Activated CD8-positive, alpha-beta memory T cell treated with anti-CD3 and anti-CD28 coated beads, Interleukin-2, amount 50 U/mL, for 24 hours (primary cell): ENCODE results near the gene TTC16.

ENCODE experiments used
- DNase-seq: peaks from one replicate; pipeline ENCODE4 v3.0.0-alpha.2; 2020; ENCODE audit errors: extremely low read depth

TTC16 gene

DNA sequence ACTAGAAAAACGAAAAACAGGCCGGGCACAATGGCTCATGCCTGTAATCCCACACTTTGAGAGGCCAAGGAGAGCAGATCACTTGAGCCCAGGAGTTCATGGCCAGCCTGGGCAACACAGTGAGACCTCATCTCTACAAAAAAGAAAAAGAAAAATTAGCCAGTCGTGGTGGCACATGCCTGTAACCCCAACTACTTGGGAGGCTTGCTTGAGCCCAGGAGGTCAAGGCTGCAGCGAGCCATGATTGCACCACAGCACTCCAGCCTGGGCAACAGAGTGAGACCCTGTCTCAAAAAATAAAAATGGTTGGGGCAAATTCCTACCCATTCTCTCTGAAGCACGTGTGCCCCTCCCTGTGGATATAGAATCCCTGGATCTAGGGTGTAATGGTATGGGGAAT lies 17.5 kb upstream of the TTC16 start:
- DNase-seq = no peak

DNA sequence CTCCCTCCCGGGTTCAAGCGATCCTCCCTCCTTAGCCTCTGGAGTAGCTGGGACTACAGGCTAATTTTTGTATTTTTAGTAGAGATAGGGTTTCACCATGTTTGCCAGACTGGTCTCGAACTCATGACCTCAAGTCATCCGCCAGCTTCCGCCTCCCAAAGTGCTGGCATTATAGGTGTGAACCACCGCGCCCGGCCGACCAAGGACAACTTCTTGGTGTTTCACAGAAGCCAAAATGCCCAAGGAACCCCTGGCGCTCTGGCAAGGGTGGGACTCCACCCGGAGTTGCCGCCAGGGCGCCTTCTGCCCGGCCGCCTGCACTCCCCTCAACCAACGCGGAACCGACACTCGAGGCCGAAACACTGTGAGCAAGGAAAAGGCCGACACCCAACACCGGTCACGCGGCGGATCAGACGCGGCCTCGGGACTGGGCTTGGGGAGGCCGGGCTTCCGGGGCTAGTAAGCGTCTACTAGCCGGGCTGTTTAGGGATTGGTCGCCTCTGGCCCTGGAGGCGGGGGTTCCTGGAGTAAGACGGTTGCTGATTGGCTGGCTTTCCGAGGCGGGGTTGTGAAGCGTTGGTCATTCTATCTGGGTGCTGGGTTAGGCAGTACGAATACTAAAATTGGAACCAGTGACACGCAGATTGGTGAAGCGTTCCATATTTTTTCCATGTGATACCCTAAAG lies 16.8 kb upstream of the TTC16 start:
- DNase-seq = peak; percentile 79

DNA sequence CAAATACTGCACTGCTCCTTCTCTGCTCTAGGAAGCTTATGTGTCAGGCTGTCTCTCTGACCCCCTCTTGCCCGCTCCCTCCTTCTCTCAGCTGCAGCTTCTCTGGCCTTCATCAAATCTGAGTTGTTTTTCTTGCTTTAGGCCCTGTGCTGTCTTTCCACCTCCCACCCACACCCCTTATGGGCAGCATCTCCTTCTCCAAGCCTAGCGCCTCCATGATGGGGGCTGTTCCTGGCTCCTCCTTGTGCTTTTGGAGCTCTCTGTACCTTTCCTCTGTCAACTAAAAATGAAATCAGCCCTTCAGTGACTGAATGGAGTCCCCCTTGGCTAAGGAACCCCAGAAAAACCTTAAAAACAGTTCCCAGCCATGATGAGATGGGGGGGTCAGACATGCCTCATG lies 15.7 kb upstream of the TTC16 start:
- no peak for DNase-seq

DNA sequence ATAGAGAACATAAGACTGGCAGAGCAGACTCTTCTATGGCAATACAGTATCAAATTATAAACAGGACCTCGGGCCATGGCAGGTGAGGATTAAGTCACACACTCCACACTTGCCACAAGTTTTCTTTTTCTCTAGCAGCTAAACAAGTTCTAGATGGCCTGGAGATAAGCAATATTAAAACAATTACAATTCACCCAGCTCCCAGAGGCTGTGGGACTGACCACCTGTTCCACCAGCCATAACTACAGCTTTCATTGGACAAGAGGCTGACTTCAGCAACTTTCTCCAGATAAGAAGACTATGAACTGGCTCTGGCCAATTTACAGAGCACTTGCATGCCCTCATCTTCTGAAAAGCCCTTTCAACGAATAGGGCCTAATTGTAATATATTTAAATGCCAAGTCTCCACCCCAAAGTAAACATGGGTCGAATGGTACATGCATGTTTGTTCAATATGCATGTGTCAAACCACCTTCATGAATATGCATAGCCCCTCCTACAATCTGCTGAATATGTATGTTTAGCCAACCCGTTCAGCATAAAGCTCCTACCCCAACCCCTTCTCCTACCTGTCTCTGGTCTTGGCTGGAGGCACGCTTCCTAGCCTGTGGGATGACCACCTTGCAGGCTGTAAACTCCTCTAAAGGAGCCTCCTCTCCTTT lies 15.2 kb upstream of the TTC16 start:
- DNase-seq = no peak

DNA sequence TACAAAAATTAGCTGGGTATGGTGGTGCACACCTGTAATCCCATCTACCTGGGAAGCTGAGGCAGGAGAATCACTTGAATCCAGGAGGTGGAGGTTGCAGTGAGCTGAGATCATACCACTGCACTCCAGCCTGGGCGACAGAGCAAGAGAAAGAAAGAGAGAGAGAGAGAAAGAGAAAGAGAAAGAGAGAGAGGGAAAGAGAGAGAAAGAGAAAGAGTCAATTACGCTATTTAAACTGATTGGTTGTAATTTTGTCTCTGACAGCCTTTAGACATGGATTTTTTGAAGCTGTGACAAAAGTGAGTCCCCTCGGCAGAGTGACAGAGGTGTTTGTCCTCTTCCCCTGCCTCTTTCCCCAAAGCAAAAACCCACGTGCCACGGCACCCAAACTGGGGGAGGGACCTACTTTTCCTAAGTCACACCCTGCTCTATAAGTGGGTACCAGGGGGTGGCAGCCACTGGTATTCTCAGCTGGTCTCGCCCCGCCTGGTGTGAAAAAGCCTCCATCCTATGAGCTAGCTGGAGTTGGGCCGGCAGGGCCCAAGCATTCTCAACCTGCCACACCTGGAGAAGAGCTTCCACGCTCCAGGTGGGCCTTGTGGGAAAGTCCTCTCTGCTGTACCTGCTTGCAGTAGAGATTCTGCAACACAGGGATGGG lies 12.5 kb upstream of the TTC16 start:
- no peak for DNase-seq

DNA sequence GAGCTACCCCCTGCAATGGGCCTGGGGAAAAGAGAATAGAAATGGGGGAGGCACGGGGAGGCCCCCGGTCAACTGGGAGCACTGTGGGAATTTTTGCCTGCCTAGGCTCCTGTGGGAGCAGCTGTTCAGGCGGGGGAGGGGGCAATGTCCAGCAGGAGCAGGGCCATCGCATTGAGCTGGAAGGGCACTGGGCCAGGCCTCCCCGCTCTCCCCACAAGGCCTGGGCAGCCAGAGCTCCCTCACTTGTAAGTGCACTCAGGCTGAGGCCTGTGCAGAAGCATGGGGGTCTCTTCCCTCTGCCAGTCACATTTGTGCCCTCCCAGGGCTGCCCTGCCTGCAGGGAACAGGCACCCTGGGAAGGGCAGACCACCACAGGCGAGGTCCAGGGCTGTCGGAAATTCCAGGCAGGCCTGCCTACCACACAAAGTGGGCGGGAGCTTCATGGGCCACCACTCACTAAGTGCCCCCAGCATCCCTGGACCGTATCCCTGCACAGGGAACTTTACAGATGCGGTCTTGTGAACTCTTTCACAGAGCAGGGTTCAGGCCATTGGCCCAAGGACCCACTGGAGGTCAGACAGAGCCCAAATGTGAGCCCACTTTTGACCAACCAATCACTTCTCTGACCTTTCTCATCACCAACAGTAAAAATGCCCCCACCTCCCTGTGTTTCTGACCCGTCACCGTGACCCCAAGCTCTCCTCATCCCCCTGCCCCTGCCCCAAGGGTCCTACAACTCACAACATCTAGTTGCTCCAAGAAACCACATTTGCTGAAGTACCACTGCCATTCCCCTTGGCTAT lies 10.1 kb upstream of the TTC16 start:
- no peak for DNase-seq

DNA sequence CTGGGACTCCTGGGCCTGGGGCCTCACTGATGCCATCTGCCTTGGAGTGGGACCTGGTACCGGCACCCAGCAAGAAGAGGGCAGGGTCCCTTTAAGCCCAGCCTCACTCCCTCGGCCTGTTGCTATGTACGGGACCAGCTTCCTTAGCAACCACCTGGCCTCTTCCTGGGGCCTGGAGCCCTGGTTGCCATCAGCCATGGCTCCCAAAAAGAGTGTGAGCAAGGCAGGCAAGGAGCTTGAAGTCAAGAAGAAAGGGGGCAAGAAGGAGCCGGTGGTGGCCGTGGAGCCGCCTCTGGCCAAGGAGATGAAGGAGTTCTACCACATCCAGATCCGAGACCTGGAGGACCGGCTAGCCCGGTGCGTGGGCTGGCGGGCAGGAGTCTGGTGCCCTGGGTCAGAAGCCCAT lies 9.0 kb upstream of the TTC16 start, which contains the start of gene CFAP157:
TSS of gene CFAP157 (plus strand) at position 153 of the 406 bp plus-strand sequence. CDS start at position 197, 44 bp downstream.
- DNase-seq = no peak

DNA sequence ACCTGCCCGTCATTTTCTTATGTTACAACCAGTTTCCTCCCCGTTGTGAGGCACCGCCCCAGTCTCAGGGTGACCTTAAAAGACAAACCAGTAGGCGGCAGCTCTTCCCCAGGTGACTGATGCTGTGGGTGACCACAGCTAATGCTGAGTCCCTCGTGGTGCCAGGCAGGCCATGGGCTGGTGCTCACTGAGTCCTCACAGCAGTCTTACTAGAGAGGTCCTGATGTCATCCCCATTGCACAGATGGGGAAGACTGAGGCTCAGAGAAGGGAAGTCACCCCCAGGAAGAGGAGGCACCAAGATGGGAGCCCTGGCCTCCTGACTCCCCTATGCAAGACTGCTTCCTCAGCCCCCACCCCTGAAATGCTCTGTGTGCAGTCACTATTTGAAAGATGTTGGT lies 8.1 kb upstream of the TTC16 start:
- DNase-seq = no peak

DNA sequence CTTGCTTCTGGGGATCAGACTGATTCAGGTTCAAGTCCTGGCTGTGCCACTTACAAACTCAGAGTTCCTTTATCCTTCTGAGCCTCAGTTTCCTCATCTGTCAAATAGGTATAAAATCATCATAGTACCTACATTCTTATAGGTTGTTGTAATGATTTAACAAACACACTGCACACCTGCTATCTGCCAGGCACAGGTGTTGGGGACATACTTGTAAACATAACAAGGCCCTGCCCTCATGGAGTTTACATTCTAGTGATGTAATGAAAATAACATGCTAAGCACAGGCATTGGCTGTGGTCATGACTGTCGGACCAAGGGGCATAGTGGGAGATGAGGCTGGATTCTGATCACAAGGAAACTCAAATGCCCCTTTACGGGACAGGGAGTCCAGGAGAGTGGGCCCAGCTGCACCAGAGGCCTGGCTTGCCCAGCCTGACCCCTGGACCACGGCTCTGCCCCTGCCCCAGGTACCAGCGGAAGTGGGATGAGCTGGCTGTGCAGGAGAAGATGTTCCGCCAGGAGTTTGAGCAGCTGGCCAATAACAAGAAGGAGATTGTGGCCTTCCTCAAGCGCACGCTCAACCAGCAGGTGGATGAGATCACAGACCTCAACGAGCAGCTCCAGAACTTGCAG lies 6.8 kb upstream of the TTC16 start:
- DNase-seq = no peak

DNA sequence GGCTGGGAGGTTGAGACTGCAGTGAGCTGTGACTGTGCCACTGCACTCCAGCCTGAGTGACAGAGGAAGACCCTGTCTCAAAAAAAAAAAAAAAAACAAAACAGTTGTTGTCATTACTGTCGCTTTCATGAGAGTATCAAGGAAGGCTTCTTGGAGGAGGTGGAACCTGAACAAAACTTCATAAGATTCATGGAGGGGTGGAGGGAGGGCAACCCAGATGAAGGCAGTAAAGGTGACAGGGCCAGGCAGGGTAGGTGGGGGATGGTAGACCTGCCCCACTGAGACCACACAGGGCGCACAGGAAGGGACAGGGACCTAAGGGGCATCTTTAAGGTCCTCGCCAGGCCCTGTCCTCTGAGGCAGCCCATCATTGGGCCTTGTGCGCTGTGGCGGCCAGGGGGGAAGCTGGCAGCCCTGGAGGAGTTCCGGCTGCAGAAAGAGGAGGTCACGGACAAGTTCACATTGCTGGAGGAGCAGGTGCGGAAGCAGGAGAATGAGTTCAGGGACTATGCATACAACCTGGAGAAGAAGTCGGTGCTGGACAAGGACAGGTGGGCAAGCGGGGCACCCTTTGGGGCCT lies 5.6 kb upstream of the TTC16 start:
- no peak for DNase-seq

DNA sequence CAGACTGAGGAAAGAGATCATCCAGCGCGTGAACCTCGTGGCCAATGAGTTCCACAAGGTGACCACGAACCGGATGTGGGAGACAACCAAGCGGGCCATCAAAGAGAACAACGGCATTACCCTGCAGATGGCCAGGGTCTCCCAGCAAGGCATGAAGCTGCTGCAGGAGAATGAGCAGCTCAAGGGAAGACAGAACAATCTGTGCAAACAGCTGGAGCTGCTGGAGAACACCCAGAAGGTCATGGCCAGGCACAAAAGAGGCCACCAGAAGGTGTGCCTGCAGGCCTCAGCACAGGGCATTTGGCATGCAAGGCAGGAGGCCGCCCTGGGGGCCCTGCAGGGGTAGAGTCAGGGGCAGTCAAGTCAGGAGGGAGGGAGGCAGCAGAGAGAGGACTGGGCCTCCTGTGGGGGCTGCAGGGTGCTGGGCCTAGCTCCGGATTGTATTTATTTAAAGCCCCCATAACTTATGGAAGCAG lies 4.6 kb upstream of the TTC16 start:
- no peak for DNase-seq

DNA sequence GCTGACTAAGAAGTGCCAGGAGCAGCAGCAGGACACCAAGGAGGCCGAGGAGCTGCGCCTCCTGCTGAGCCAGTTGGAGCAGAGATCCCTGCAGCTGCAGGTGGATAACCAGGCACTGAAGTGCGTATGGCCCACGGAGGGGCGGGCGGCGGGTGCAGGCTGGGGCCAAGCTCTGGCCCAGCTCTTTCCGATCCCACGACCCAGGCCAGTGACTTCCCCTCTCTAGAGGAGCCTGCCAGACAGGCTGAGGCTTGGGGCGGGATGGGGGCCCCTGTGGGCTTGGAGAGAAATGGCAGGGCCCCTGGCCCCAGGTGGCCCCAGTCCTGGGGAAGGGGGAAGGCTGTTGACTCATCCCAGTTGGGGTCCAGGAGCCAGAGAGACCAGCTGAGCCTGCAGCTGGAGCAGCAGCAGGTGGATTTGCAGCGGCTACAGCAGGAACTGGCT lies 4.0 kb upstream of the TTC16 start:
- no peak for DNase-seq

DNA sequence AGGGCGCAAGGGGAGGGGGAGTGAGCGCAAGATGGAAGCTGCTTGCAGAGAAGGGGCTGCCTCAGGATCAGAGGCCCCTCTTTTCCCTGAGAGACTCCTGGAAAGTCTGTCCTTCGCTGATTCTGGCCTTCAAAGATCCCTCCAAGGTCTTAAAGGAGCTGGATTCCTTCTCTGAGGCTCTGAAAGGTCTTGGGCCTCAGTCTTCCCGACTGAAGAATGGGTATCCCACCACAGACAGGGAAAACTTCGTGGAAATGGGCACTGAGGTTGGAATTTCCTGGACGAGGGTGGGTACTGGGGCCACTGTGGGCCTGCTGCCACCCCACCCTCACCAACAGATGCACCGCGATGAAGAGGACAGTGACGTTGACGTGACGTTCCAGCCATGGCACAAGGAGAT lies 3.5 kb upstream of the TTC16 start:
- DNase-seq = no peak

DNA sequence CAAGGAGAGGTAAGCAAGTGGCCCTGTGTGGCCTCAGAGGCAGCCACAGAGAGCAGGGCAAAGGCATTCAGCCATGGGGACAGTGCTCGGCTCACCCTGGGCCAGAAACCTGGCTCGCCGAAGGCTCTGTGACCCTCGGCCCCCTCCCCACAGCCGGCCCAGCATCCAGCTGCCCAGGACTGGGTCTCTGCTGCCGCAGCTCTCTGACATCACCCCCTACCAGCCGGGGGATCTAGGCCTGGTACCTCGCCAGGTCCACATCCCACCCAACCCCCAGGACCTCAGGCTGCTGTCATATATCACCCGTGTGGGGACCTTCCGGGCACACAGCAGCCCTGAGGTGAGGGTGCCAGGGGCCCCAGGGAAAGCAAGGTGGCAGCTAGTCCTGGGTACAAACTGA lies 3.0 kb upstream of the TTC16 start:
- no peak for DNase-seq

DNA sequence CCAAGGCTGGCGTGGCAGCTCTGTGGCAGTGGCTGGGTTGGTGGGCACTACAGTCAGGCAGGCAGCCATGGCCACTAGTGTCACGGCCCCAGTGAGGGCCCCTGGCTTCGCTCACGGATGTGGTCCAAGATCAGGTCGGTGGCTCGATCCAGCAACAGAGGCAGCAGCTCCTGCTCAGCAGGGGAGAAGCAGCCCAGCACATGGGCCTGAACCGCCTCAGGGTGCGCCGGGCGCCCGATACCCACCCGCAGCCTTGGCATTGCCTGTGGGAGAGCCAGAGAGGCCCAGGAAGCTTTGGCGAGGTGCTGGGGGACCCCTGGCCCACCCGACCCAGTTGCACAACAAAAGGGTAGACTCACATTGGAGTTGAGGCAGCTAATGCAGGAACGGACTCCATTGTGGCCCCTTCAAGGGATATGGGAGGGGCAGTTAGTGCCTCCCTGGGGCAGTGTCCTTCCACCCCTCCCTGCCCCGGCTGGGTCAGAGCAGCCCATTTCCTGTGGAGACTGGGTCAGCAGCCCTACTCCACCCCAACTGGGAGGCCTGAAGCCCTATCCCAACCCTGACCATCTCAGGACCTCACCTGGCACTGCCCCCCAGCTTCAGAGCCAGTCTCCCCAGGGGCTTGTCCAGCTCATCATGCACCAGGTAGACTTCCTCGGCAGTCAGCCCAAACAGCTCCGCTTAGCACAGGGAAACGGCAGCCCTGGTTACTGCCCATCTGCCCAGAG lies 1.7 kb upstream of the TTC16 start:
- no peak for DNase-seq

DNA sequence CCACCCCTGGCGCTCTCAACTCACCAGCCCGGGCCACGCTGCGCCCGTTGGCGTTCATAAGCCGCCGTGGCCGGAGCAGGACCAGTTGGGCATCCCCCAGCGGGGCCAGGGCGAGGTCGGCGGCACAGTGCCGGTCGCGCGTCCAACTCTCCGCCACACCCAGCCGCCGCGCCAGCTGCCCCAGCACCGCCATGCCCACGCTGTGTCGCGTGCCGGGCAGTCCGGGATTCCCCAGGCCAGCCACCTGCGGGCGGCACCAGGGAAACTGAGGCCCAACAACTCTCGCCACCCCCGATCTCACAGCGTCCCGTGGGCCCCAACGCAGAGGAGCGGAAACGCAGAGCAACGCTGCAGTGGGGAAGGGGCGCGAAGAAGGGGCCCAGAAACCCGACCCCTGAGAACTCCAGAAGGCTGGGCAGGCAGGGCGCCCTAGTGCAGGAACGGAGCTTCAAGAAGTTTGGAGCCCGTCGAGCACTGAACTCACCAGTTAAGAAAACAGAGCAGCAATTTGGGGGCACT lies 869 bp upstream of the TTC16 start:
- DNase-seq = no peak

DNA sequence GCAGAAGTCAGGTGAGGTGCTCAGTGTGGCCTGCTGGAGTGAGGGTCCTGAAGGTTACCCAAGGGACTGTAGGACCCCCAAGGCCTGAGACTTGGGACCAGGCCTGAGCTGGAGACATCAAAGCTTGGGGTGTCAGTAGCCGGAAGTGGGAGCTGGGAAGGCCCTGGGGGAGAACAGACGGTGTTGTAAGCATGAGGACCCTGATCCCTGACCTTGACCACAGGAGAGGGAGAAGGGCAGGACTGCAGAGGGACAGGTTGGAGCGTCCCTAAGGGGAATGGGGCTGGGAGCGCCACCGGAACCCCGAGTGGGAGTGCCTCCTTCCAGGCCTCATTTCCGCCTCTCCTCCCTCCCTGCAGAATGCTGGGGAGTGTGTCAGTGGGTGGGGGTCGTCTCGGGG lies 533 bp downstream of the TTC16 start:
- DNase-seq = no peak

DNA sequence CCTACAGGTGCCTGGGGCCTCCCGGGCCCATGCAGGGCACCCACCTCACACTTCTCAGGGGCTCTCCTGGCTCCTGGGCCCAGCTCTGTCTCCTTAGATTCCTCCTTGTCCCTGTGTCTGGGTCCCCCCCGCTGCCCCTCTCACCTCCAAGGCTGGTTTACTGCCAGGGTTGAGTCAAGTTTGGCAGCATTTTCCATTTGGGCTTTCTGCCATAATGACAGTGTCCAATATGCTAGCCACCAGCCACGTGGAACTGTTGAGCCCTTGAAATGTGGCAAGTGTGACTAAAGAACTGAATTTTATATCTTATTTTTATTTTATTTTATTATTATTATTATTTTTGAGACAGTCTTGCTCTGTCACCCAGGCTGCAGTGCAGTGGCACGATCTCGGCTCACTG lies 1.9 kb downstream of the TTC16 start:
- DNase-seq = no peak

DNA sequence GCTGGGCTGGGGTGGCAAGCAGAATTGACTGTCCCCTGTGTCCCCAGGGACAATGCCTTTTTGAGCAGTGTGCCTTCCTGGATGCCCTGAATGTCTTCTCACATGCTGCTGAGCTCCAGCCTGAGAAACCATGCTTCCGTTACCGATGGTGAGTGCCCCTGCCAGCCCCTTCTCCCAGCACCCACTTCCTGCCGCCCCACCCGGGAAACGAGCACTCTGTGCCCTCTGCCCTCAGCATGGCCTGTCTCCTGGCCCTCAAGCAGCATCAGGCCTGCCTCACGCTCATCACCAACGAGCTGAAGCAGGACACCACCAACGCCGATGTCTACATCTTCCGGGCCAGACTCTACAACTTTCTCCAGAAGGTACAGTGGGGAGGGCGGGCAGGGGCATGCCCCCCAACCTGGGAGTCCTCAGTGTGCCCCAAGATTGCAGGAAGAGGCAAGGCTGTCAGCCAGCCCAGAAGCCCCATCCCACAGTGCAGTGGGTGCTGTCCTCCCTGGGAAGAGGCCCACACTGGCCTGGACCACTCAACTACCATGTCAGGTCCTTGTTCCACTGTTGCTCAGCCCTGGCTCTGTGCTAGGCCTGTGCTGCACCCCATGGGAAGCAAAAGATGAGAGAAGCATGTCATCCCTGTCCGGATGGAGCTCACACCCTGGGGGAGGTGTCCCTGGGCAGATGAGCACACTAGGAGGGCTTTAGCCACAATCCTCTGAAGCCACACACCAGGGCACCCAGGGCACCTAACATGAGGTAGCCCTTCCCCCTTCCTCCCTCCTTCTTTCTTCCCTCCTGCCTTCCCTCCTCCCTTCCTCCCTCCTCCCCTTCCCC lies 4.4 kb downstream of the TTC16 start:
- no peak for DNase-seq

DNA sequence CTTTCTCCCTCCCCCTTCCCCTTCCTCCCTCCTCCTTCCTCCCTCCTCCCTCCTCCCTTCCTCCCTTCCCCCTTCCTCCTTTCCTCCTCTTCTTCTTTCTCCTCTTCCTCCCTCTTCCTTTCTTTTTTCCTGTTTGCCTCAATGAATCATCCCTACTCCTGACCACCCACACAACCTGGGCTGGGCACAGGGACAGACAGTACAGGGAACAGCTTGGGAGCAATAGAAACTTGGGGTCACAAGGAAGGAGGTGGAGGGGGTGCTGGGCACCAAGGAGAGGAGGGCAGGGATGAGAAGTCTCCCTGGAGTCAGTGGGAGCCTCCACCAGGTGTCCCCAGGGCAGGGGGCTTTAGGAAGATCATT lies 5.0 kb downstream of the TTC16 start:
- DNase-seq = no peak
